Measurements from ENCODE around the gene SLIT3.

Gene SLIT3

GRCh38 chr5:168967882-168968620 is 332.9 kb downstream of the SLIT3 start:
- no peak for DNase-seq (ENCODE audit: low read depth)
- TF ChIP-seq CTCF (IDR thresholded peaks at IDR 0.05; ENCODE audit: low read depth, low read length, missing control alignments), result no peak
- no peak overlapping the region for H3K4me3 ChIP-seq (ENCODE audit: low read depth, low read length)

- DNase-seq (ENCODE audit: low read depth), result no peak
- TF ChIP-seq CTCF (IDR thresholded peaks at IDR 0.05; ENCODE audit: low read depth, low read length, missing control alignments), result no peak
- H3K4me3 ChIP-seq (ENCODE audit: low read depth, low read length), result no peak overlapping the region
Observed at GRCh38 chr5:168965638-168966037, 335.3 kb downstream of the SLIT3 start.

GRCh38 chr5:168964182-168964581 is 336.8 kb downstream of the SLIT3 start:
- TF ChIP-seq CTCF (IDR thresholded peaks at IDR 0.05; ENCODE audit: low read depth, low read length, missing control alignments), result no peak
- H3K4me3 ChIP-seq (ENCODE audit: low read depth, low read length), result no peak overlapping the region
- no peak for DNase-seq (ENCODE audit: low read depth)

GRCh38 chr5:168962306-168962705 is 338.6 kb downstream of the SLIT3 start:
- no peak for TF ChIP-seq CTCF (IDR thresholded peaks at IDR 0.05; ENCODE audit: low read depth, low read length, missing control alignments)
- no peak overlapping the region for H3K4me3 ChIP-seq (ENCODE audit: low read depth, low read length)
- no peak for DNase-seq (ENCODE audit: low read depth)

- DNase-seq (ENCODE audit: low read depth), result no peak
- TF ChIP-seq CTCF (IDR thresholded peaks at IDR 0.05; ENCODE audit: low read depth, low read length, missing control alignments), result no peak
- H3K4me3 ChIP-seq (ENCODE audit: low read depth, low read length), result no peak overlapping the region
Observed at GRCh38 chr5:168961681-168962080, 339.3 kb downstream of the SLIT3 start.

- no peak overlapping the region for H3K4me3 ChIP-seq (ENCODE audit: low read depth, low read length)
- TF ChIP-seq CTCF (IDR thresholded peaks at IDR 0.05; ENCODE audit: low read depth, low read length, missing control alignments), result no peak
- no peak for DNase-seq (ENCODE audit: low read depth)
Observed at GRCh38 chr5:168960497-168960896, 340.4 kb downstream of the SLIT3 start.

- no peak for TF ChIP-seq CTCF (IDR thresholded peaks at IDR 0.05; ENCODE audit: low read depth, low read length, missing control alignments)
- no peak for DNase-seq (ENCODE audit: low read depth)
- H3K4me3 ChIP-seq (ENCODE audit: low read depth, low read length), result no peak overlapping the region
Observed at GRCh38 chr5:168953351-168953750, 347.6 kb downstream of the SLIT3 start.
